HG02870 (cell line): Measurements from ENCODE around the gene GXYLT2.

Experiments
- ATAC-seq: cut with Tn5 transposase; IDR thresholded peaks from one replicate; pipeline ENCODE4 v1.9.1; 2021; ENCODE audit warnings: mild to moderate bottlenecking, moderate library complexity; ENCODE audit not compliant: unreplicated experiment

The GXYLT2 gene

DNA sequence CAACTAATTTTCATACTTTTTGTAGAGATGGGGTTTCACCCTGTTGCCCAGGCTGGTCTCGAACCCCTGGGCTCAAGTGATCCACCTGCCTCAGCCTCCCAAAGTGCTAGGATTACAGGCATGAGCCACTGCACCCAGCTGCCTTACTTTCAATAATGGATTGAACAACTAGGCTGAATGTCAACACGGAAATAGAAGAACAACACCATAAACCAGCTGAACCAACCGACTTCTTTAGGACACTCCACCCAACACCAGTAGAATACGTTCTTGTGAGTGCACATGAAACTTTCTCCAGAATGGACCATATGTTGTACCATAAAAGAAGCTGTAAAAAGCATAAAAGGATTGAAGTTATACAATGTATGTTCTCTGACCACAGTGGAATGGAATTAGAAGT, 42.9 kb downstream of the GXYLT2 start:
- no peak for ATAC-seq

DNA sequence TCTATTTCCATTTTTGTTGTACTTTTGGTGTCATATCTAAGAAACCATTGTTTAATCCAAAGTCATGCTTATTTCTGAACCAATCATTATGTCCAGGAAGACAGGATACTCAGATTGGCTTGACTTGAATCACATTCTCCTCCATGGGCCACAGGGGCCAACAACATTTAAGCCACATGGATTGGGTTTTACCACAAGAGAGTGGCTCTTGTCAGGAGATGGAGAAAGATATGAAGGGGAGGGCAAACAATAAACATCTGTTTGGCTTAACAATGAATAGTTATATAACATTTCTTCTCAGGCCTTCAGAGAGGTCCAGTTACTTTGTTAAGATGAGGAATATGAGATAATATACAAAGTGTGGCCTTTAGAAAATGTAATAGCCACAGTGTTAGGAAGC, 44.6 kb downstream of the GXYLT2 start:
- no peak for ATAC-seq

DNA sequence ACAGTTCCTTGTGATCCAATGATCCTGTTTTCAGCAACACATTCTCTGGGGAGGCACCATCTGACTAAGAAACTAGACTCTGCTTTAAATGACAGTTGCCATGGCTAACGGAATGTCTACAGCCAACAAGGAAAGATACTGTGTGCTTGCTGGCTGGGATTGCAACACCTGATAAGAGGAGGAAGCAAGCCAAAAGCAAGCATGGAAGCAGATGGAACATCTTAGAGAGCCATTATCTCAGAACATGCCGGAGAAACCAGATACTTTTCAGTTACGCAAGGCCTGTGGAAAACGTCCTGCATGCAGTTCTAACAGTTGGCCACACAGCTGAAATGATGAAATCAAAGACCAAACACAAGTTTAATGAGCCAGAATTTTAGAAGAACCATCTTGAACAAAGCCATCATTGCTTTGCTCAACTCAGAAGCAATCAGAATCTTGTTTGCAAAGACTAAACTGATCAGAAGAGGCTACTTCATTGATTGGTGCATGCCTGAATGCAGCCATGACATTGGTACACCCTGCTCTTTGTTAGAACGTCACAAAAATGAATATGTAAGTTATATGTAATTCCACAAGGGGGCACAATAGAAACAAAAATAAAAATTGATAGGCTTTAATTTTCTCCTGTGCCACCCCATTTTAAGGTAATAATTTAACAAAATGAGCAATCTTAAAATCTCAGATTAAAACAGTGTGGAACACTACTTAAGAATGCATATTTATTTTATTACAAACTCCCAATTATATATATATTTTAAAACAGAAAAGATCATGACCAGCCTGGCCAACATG, 50.8 kb downstream of the GXYLT2 start:
- ATAC-seq, result peak; percentile 89

DNA sequence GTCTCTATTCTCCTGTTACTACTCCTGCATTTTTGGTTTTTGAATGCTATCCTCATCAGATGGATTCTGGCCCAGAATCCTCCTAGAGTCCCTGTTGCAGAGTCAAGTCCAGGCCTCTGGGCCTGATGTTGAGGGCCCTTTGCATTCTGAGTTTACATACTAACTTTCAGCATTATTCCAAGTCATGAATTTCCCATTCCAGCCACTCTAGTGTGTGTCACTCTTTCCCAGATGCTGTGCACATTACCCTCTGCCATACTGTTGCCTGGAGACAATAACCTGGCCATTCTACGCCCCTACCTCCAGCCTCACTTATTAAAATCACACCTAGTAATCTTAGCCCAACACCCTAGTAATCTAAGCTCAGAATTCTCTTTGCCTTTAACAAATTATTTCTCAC, 53.4 kb downstream of the GXYLT2 start:
- ATAC-seq, result no peak

DNA sequence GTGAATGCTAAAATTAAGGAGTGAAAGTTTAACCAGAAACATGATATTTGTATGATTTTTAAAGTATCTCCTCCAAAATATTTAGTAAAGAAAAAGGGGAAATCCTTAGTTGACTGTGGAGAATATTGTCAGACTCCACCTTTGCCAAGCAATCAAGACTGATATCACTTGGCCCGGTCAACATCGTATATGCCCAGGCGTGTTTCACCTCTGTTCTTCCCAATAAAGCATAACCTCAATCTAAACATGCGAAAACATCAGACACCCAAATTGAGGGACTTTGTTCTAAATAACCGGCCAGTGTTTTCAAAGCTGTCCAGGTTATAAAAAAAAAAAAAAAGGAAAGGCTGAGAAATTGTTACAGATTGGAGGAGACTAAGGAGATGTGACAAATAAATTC, 54.6 kb downstream of the GXYLT2 start:
- no peak for ATAC-seq

DNA sequence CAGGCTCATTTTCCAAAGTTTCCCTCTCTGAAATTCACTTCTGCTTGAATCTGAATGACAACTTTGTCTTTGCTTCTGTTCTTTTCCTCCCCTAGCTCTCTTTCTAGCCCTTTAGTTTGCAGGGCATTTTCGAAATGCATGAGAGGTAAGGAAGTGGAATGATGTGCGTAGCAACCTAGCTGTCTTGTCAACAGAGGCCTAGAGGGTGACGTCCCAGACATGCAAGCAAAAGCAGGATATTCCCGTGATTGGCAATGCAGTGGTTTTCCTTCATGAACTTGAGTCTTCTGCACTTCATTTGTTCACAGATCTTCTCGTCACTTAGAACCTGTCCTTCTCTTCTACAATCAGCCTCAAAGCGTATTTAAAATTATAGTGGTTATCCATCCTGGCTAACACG, 56.9 kb downstream of the GXYLT2 start:
- ATAC-seq, result no peak

DNA sequence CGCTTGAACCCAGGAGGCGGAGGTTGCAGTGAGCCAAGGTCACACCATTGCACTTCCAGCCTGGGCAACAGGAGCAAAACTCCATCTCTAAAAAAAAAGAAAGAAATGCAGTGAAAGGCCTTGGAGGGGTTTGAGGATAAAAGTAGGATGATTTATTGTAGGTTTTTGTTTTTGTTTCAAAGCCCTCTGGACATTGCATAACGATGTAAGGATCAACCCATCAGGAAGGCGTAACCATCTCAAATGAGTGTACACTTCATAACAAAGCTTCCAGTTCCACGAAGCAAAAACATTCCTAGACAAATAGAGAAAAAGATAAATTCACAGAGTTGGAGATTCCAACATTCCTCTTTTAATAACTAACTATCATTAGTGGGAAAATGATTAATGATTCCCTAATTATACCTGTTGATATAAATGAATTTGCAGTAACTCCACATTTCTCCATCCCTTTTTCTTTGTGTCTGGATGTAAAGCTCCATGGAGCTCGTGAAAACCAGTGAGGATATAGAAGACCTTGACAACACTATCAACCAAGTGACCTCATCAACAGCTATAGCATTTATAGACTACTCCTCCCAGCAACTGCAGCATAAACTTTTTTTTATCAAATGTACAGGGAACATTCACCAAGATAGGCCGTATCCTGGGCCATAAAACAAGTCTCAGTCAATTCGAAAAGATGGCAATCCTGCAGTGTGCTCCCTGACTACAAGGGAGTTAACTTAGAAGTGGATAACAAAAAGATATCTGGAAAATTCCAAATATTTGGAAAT, 60.1 kb downstream of the GXYLT2 start:
- no peak for ATAC-seq

DNA sequence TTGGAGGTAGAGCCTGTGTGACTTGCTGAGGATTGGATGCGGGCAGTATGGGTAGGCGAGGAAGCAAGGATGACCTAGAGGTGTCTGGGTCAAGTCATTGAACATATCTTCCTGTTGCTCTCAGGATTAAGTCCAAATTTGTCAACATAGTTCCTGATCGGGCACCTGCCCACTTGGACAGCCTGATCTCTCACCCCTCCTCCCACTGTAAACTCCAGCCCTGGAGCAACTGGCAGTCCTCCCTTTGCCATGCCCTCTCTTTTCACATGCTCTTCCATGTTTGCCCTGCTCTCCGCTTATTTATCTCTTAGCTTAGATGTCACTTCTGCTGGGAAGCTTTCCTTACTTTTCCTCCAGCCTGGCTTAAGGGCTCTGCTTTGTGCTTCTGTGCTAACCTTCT, 61.2 kb downstream of the GXYLT2 start:
- ATAC-seq, result no peak

DNA sequence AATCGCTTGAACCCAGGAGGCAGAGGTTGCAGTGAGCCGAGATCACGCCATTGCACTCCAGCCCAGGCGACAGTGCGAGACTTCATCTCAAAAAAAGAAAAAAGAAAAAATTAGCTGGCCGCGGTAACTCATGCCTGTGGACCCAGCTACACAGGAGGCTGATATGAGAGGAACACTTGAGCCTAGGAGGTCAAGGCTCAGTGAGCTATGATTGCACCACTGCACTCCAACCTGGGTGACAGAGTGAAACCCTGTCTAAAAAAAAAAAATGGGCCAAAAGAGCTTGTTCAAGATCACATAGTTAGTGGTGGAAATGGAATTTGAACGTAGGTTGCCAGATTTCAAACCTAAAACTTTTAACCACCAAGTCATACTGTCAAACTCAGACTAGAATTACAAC, 62.5 kb downstream of the GXYLT2 start:
- no peak for ATAC-seq

DNA sequence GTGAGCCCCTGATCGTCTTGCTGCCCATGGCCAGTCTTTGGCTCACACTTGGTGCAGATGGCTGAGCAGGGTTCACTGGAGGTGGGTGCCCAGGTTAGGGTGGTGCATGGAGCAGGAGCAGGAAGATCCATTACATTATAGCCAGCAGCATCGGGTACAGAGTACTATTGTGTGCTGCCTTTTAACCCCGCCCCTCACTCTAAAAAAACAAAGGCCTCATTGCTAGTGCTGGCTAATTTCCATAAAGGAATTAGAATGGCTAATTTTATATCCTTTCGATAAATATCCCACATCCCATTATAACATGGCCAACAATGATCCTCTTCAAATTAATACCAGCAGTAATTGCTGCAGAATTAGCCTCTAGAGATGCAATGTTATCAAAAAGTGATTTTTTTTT, 63.0 kb downstream of the GXYLT2 start:
- no peak for ATAC-seq

DNA sequence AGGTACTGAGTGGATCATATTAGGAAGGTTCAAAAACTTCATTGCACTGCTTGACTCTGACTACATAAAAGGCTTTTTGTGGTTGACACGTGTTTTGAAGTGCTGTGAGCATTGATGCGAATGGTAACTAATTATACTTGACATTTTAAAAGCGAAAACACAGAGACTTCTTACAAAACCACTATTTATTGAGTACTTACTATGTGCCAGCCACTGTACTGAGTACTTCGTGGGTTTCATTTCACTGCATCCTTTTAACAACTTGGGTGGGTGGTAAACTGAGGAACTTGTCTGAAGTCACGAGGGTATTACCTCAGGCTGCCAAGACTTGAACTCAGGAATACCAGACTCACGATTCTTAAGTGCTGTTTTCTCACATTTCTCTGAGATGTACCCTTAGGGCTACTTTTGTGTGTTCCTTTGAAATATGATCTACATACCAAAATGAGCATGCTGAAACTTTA, 63.4 kb downstream of the GXYLT2 start:
- ATAC-seq, result peak; percentile 60

DNA sequence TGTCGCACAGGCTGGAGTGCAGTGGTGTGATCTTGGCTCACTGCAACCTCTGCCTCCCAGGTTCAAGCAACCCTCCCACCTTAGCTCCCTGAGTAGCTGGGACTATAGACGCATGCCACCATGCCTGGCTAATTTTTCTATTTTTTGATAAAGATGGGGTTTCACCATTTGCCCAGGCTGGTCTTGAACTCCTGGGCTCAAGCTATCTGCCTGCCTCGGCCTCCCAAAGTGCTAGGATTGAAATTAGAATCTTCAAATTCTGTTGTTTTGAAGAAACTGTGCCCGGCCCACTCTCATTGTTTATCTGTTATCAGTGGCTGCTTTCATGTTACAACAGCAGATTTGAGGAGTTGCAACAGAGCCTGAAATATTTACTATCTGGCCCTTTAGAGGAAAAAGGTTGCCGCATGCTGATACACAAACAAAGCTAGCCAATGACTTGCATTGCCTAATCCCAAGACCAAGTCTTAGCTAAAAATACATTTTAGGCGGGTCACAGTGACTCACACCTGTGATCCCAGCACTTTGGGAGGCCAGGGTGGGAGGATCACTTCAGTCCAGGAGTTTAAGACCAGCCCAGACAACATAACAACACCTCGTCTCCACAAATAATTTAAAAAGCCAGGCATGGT, 65.6 kb downstream of the GXYLT2 start:
- no peak for ATAC-seq

DNA sequence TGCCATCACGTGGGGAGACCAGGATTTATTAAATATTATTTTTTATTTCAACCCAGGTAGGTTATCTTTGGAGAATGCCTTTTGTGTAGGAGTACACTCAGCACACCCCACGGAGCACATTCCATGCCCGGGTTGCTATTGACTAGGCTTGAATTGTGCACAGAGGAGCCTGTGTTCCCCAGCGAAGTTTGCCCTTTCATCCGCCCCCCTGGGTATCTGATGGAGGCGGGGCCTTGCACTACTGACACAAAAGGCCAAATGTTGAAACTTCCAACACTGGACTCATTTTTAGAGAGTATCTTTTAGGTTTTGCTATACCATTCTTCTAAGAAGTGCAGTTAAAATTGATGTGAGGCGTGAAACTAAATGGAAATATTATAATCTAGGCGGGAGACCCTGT, 69.5 kb downstream of the GXYLT2 start:
- ATAC-seq, result no peak

DNA sequence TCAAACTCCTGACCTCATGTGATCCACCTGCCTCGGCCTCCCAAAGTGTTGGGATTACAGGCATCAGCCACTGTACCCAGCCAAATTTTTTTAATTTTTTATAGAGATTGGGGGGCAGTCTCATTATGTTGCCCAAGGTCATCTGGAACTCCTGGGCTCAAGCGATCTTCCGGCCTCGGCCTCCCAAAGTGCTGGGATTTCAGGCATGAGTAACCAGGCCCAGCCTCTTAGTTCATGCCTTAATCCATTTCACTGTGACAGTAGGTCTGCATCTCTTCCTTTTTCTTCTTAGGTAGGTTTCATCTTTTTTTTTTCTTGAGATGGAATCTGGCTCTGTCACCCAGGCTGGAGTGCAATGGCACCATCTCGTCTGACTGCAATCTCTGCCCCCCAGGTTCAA, 71.5 kb downstream of the GXYLT2 start:
- no peak for ATAC-seq

DNA sequence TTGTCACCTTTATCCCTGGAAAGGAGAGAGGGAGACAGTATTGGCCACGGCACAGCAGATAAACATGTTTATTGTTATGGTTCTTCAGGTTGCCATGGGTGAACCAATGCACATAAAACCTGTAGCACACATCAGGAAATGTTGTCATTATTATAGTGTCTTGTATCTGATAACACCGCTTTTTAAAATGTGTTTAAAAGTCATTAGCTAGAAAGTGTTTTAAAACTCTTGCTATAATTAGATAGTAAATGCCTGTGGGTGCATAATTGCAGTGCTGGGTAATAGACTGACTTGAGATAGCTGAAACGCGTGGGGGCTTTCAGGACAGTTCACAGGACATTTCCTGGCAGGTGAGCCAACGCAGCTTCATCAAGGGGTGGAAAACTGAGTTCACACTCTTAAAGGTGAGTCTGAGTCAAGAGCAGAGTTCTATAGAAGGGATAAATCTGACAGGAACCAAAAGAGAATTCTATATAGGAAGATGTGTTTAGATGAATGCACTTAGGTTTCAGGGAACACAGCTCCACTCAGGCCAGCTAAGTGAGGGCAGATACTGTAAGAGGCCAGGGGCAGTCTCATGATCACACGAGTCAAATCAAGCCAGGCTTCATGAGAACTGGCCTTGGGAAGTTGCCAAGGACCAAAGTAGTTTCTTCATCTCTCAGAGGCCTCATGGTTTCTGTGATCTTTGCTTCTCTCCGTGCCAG, 73.1 kb downstream of the GXYLT2 start:
- no peak for ATAC-seq

DNA sequence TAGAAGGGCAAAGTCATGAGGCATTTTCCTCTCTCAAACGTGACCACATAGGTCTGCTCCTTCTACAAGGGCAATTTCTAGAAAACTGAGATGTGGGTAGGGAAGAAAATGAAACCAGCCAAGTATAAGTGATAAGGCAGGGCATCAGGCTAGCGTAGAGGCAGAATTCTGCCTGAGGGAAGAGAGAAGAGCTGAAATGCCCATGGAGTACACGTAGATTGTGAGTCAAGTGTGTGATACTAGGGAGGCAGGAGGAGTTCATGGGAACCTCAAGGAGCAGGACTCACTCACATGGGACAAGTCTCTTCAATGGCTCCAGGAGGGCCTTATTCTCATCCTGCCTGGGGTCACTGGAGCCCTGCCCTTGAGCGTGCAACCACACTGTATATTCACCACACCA, 73.9 kb downstream of the GXYLT2 start:
- ATAC-seq, result no peak

DNA sequence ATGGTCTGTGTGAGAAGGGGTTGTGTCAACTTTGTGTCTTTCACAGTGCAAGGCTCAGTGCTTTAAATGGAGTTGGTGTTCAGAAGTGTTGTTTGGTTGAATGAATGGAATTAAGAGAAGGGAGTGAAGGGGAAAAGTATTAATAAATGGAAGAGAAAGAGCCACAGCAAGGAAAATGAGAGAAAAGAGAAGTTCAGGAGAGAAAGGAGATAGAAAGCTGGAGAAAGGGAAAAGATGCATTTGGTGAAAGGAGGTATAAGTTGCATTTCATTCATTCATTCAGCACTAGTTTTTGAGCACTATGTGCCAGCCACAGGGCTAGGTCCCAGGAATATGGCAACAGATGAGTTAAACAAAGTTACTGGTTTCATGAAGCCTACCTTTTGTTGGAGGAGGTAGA, 74.5 kb downstream of the GXYLT2 start:
- ATAC-seq, result no peak

DNA sequence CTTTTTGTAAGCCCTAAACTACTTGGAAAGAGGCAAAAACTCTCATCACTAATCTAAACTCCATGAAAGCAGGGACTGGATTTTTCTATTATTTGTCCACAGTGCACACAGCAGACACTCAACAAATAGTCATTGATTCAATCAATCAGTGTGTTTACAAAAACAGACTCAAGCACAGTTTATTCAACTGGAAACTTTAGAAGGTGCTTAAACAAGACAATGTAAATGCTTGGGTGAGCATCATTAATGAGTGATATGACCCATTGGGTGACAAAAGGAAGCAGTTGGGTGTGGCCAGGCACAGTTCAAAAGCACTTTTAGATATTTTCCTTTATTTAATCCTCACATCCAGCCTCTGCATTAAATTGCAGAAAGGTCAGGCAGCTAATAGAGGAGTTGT, 76.8 kb downstream of the GXYLT2 start:
- no peak for ATAC-seq

DNA sequence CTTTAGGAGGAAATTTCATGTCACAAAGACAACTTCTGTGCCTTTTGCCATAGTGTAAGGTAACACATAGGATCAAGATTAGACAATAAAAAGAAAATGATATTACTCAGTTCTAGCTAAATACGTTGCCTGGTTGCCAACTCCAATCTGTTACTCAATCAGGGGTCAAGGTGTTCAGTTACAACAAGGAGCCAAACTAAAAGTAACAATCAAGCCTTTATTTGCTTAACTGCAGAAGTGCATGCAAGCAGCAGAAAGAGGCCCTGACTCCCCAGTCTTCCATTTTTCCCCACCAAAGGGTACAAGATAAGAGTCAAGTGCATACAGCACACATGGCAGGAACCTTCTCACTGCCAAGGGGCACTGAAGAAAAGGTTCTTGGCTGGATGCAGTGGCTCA, 80.4 kb downstream of the GXYLT2 start:
- ATAC-seq, result no peak

DNA sequence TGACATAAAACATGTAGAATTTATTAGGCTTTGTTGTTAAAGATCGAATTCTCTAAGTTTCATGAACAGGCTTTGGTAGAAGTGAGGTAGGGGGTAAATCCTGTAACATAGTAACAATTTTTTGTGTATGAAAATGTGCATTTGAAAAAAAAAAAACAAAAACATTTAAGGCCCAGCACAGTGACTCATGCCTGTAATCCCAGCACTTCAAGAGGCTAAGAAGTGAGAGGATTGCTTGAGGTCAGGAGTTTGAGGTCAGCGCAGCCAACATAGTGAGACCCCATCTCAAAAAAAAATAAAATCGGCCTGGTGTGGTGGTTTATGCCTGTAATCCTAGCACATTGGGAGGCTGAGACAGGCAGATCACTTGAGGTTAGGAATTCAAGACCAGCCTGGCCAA, 81.9 kb downstream of the GXYLT2 start:
- no peak for ATAC-seq

DNA sequence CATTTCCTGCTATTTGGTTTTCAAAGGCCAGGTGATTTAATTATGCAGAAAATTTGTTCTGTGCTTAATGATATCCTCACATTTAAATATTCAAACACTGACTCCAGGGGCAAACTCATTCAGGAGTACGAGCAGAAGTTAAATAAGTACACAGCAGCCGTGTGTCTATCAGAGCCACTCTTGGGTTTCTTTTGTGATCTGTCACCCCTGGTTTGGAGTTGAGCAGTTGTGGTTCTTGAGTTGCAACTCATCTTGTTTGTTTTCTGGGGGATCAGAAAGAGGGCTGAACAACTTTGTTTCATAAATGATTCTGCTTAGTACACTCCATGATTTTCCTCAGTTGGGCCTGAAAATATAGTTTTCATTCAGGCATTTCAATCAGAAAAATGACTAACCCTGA, 83.1 kb downstream of the GXYLT2 start:
- no peak for ATAC-seq
